Calu3 (cell line): ENCODE results near the gene ARMC9. TPM values are rescaled to one million over a fixed set of nuclear protein-coding genes. Genes with fewer than 3 reads are reported as not detected.

Source experiments
- BruUV-seq: library from RNA; stranded (reverse); fragments of 400-500 nt; replicated peaks from 2 replicates; lab custom pipeline; 2021; lab: Mats Ljungman, UMichigan
- CTCF ChIA-PET: fragments of 300-600 bp; sonication (Branson Sonifier 250); formaldehyde crosslinking; loops from one replicate; lab custom pipeline; 2022; ENCODE audit warnings: antibody characterized with exemption; lab: Charles Lee
- DNase-seq: peaks from one replicate; pipeline ENCODE4 v3.0.0; 2022
- H3K27ac Mint-ChIP-seq: one replicate; pipeline ENCODE4 v1.8.0; 2022; ENCODE audit warnings: mixed read lengths; ENCODE audit not compliant: unreplicated experiment
- H3K27me3 Mint-ChIP-seq: one replicate; pipeline ENCODE4 v1.8.0; 2022; ENCODE audit warnings: mixed read lengths; ENCODE audit not compliant: unreplicated experiment
- H3K36me3 Mint-ChIP-seq: one replicate; pipeline ENCODE4 v1.8.0; 2022; ENCODE audit warnings: mild to moderate bottlenecking, moderate library complexity, mixed read lengths; ENCODE audit not compliant: insufficient read depth, unreplicated experiment
- H3K4me1 Mint-ChIP-seq: one replicate; pipeline ENCODE4 v1.8.0; 2022; ENCODE audit warnings: mild to moderate bottlenecking, low read depth, mixed read lengths; ENCODE audit not compliant: unreplicated experiment
- H3K4me3 Mint-ChIP-seq: one replicate; pipeline ENCODE4 v1.8.0; 2022; ENCODE audit warnings: mild to moderate bottlenecking, low read depth, moderate library complexity, mixed read lengths; ENCODE audit not compliant: unreplicated experiment
- H3K9me3 Mint-ChIP-seq: one replicate; pipeline ENCODE4 v1.8.0; 2022; ENCODE audit warnings: low read depth, mixed read lengths; ENCODE audit not compliant: unreplicated experiment
- CTCF ChIP-seq: fragments of 200-600 bp; IDR thresholded peaks from one replicate; pipeline ENCODE4 v1.8.0; 2022; ENCODE audit warnings: antibody characterized with exemption; ENCODE audit not compliant: unreplicated experiment
- intact Hi-C: fragments of 100-400 bp; cut with micrococcal nuclease; formaldehyde crosslinking; loops from one replicate; pipeline ENCODE4 v1.10.0; 2022; ENCODE audit not compliant: unreplicated experiment
- total RNA-seq: library from RNA; stranded (reverse); gene quantifications from 2 replicates; pipeline ENCODE4 v1.2.3, GENCODE V29; 2022

ARMC9 gene
- total RNA-seq, 1 experiment from 2014 or later, result 13.6 TPM

- CTCF ChIA-PET, result no interaction called here
- no peaks in the 10 kb centered on the region for H3K27me3 Mint-ChIP-seq
- H3K27ac Mint-ChIP-seq, result no peak overlapping the region
- H3K4me3 Mint-ChIP-seq, result no peak overlapping the region
- intact Hi-C loops, result loop anchor here (5.0 kb wide), 1 partner anchor 33 kb away; no protein-coding TSS in a partner anchor
- peaks cover 11% of the 10 kb centered on the region for H3K4me1 Mint-ChIP-seq
- no peaks in the 10 kb centered on the region for H3K9me3 Mint-ChIP-seq
- no peak for DNase-seq
- no peak for TF ChIP-seq CTCF
- no peaks in the 10 kb centered on the region for H3K36me3 Mint-ChIP-seq
- no TSS peak for BruUV-seq
Observed at GRCh38 chr2:231308631-231309428, 110.4 kb downstream of the ARMC9 start.

- no peaks in the 10 kb centered on the region for H3K27me3 Mint-ChIP-seq
- intact Hi-C loops, result no loop called here
- no peak for DNase-seq
- H3K4me1 Mint-ChIP-seq, result peaks cover 2% of the 10 kb centered on the region
- peaks cover 5% of the 10 kb centered on the region for H3K36me3 Mint-ChIP-seq
- no TSS peak for BruUV-seq
- no peak for TF ChIP-seq CTCF
- no peak overlapping the region for H3K27ac Mint-ChIP-seq
- H3K9me3 Mint-ChIP-seq, result no peaks in the 10 kb centered on the region
- CTCF ChIA-PET, result no interaction called here
- no peak overlapping the region for H3K4me3 Mint-ChIP-seq
Observed at GRCh38 chr2:231312066-231312465, 113.6 kb downstream of the ARMC9 start.

- BruUV-seq, result no TSS peak
Observed at GRCh38 chr2:231315896-231316295, 117.5 kb downstream of the ARMC9 start.

GRCh38 chr2:231317579-231317978 lies 119.1 kb downstream of the ARMC9 start:
- Mint-ChIP-seq H3K9me3 (no peaks in the 10 kb centered on the region), H3K27me3 (no peaks in the 10 kb centered on the region), H3K27ac (no peak overlapping the region), H3K4me3 (no peak overlapping the region), H3K4me1 (no peaks in the 10 kb centered on the region), H3K36me3 (peaks cover 5% of the 10 kb centered on the region)
- no peak for DNase-seq
- CTCF ChIA-PET, result interaction anchor here (1.2 kb wide), 1 partner anchor 10 kb away, joined by 3 read pairs; no protein-coding TSS in a partner anchor
- intact Hi-C loops, result no loop called here
- BruUV-seq, result no TSS peak
- no peak for TF ChIP-seq CTCF

More at GRCh38 chr2:231315896-231316295, 117.5 kb downstream of the ARMC9 start:
- CTCF ChIA-PET, result no interaction called here
- no peak overlapping the region for H3K4me3 Mint-ChIP-seq
- no peaks in the 10 kb centered on the region for H3K27me3 Mint-ChIP-seq
- no peaks in the 10 kb centered on the region for H3K4me1 Mint-ChIP-seq
- no peak overlapping the region for H3K27ac Mint-ChIP-seq
- H3K9me3 Mint-ChIP-seq, result no peaks in the 10 kb centered on the region
- H3K36me3 Mint-ChIP-seq, result peaks cover 5% of the 10 kb centered on the region
- TF ChIP-seq CTCF, result no peak
- no peak for DNase-seq
- intact Hi-C loops, result no loop called here
